ENCODE measurements around the gene DNM1. TPM values are rescaled to one million over a fixed set of nuclear protein-coding genes. Genes with fewer than 3 reads are reported as not detected.

DNM1 gene
- total and polyA plus RNA-seq, 3 donors from 2014 or later: 8.0 to 10.7 (median 9.8) TPM

DNA sequence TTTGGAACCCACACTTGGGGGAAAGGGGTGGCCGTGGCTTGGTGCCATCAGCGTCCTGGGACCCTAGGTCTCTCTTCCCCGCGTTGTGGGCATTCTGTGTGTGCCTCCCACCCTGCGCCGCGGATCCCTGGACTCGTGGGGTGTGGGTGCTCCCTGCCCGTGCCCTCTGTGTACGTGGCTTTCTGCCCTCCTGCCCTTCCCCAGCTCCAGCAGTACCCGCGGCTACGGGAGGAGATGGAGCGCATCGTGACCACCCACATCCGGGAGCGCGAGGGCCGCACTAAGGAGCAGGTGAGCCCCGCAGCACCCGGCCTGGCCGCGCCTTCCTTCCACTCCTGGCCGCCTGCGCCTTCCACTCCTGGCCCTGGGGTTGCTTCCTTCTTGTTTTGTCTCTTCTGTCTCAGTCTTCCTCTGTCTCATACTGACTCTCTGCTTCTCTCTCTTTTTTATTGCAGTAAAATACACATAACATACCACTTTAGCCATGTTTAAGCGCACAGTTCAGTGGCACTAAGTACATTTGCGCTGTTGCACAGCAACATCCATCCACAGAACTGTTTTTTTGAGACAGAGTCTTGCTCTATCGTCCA is 30.7 kb downstream of the DNM1 start:
- no peaks in the 10 kb centered on the region for H3K36me3 ChIP-seq (ENCODE audit: low read depth, missing control alignments)
- intact Hi-C loops (cut with DNase I; ENCODE audit: low total_unique reads): no loop called here
- WGBS, 2 donors: 89% methylated on average over 24 to 28 of the region's 28 CpGs

DNA sequence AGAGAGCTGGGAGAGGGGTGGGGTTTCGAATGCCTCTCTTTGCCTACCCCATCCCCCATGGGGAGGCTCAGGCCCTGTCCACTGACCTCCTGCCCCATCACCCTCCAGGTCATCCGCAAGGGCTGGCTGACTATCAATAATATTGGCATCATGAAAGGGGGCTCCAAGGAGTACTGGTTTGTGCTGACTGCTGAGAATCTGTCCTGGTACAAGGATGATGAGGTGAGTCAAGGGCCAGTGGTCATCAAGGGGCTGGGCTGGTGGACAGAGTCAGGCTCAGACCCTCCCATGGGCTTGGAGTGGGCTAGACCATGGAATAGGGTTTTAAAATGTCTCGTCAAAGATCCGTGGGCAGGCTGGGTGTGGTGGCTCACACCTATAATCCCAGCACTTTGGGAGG is 38.9 kb downstream of the DNM1 start:
- Histone ChIP-seq H3K27ac (no peak overlapping the region), H3K4me3 (no peak overlapping the region), H3K27me3 (no peaks in the 10 kb centered on the region), H3K36me3 (ENCODE audit: low read depth, missing control alignments) (no peaks in the 10 kb centered on the region), H3K9me3 (no peaks in the 10 kb centered on the region), H3K4me1 (peaks cover 15% of the 10 kb centered on the region)
- no peak for DNase-seq
- TF ChIP-seq, protein P1, sequence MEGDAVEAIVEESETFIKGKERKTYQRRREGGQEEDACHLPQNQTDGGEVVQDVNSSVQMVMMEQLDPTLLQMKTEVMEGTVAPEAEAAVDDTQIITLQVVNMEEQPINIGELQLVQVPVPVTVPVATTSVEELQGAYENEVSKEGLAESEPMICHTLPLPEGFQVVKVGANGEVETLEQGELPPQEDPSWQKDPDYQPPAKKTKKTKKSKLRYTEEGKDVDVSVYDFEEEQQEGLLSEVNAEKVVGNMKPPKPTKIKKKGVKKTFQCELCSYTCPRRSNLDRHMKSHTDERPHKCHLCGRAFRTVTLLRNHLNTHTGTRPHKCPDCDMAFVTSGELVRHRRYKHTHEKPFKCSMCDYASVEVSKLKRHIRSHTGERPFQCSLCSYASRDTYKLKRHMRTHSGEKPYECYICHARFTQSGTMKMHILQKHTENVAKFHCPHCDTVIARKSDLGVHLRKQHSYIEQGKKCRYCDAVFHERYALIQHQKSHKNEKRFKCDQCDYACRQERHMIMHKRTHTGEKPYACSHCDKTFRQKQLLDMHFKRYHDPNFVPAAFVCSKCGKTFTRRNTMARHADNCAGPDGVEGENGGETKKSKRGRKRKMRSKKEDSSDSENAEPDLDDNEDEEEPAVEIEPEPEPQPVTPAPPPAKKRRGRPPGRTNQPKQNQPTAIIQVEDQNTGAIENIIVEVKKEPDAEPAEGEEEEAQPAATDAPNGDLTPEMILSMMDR (IDR thresholded peaks at IDR 0.05): no peak
- TF ChIP-seq POLR2A (IDR thresholded peaks at IDR 0.05): no peak
- intact Hi-C loops (cut with DNase I; ENCODE audit: low total_unique reads): no loop called here
- WGBS, 2 donors: 90 to 91% methylated on average over 4 of the region's 4 CpGs

More for the DNA sequence above, 30.7 kb downstream of the DNM1 start:
- no peaks in the 10 kb centered on the region for H3K27me3 ChIP-seq
- H3K9me3 ChIP-seq: no peaks in the 10 kb centered on the region
- no peaks in the 10 kb centered on the region for H3K4me1 ChIP-seq
- DNase-seq: no peak
- no peak overlapping the region for H3K4me3 ChIP-seq
- no peak overlapping the region for H3K27ac ChIP-seq
- TF ChIP-seq, protein P1 (IDR thresholded peaks at IDR 0.05): no peak
- TF ChIP-seq POLR2A (IDR thresholded peaks at IDR 0.05): no peak

DNA sequence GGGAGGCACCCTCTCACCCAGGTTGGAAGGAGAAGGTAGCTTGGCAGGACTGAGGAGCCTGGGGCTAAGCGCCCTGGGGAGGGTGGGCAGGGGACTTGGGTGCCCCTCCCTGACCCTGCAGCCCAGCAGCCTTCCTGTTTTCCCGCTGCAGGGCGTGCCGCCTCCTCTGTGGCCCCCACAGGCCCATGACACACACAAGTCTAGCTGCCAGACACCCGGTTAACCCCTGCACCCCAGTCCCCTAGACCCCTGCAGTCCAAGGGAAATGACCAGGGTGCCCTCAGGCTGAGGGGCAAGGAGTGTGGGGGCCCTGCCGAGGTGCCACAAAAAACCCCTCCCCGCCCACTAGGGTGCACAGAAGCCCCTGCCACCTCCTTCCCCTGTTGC is 39.6 kb downstream of the DNM1 start:
- no peak for DNase-seq
- Histone ChIP-seq H3K4me3 (no peak overlapping the region), H3K27me3 (no peaks in the 10 kb centered on the region), H3K4me1 (peaks cover 15% of the 10 kb centered on the region), H3K9me3 (no peaks in the 10 kb centered on the region), H3K36me3 (ENCODE audit: low read depth, missing control alignments) (no peaks in the 10 kb centered on the region), H3K27ac (no peak overlapping the region)
- 64% methylated on average over 7 of the region's 7 CpGs; no CpG with 5 or more reads in 1 of the 2 donors for WGBS, 2 donors
- TF ChIP-seq, protein P1 (IDR thresholded peaks at IDR 0.05): no peak
- no peak for TF ChIP-seq POLR2A (IDR thresholded peaks at IDR 0.05)
- intact Hi-C loops (cut with DNase I; ENCODE audit: low total_unique reads): no loop called here

DNA sequence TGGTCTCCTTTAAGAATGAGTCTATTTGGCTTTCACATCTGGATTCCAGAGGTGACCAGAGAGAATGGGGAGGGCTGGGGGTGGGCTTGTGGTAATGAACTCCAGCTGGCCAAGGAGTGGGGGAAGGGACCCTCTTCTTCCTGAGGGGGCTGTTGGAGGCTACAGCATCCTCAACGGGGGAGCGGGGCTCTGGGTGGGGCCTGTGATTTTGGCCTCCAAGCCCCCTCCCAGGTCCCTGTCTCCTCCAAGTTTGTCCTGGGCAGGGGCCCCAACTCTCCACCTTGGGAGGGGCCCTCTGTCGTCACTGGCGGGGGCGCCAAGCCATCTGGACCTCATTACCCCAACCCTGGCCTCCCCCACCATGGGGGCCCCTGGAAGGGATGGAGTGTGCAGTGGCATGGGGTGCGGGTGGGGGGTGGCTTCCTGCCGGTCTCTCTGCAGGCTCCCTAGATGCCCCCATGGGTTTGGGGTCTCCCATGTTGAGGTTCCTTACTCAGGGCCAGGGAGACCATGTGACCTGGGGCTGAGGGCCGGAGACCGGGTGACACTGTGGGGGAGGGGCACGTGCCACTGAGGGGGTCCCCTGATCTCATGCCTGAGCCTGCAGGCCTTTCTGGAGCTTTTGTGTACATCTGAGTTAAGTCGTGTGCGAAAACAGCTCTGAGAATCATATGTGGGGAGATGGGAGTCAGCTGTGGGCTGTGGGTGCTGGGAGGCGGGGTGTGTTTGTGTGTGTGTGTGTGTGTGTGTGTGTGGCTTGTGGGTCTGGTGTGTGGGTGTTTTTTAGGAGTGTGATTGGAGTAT is 40.2 kb downstream of the DNM1 start:
- H3K9me3 ChIP-seq: no peaks in the 10 kb centered on the region
- WGBS, 2 donors: 59% methylated on average over 5 to 13 of the region's 13 CpGs
- H3K4me3 ChIP-seq: no peak overlapping the region
- intact Hi-C loops (cut with DNase I; ENCODE audit: low total_unique reads): no loop called here
- H3K4me1 ChIP-seq: peaks cover 15% of the 10 kb centered on the region
- no peak for DNase-seq
- H3K36me3 ChIP-seq (ENCODE audit: low read depth, missing control alignments): no peaks in the 10 kb centered on the region
- no peak overlapping the region for H3K27ac ChIP-seq
- H3K27me3 ChIP-seq: no peaks in the 10 kb centered on the region
- no peak for TF ChIP-seq POLR2A (IDR thresholded peaks at IDR 0.05)
- TF ChIP-seq, protein P1 (IDR thresholded peaks at IDR 0.05): no peak

Data from testis (tissue), 3 donors.